T-helper 9 cell (primary cell): ENCODE data around the gene KAZN.

Experiments
- DNase-seq: peaks from one replicate; pipeline ENCODE4 v3.0.0-alpha.2; 2020

KAZN gene

DNA sequence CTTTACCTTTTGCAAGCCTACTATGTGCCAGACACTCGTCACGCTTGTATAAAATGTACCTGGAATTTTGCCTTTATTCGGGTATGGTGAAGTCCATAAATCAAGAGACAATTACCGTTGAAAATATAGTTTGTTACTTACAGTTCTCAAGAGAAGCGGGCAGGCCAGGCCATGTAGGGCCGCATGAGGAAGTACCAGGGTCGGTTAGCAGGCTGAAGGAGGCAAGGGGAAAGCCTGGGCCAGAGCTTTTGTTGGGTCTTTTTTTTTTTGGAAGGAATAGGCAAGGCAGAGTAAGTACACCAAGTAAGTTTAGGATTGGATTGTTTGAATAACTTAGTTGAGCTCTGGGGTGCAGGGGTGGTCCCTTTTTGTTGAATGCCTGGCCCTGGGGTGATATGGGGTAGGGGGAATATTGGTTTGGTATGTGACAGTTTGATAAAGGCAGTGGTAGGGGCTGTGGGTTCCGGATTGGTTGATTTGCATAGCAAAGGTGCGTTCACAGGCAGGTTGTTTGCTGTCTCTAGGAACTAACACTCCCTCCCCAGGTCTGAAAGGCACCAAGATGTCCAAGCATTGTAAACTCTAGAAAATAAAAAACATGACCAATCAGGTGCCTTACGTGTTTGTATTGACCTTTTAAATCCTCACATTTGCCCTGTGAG, 80.7 kb downstream of the KAZN start:
- no peak for DNase-seq

DNA sequence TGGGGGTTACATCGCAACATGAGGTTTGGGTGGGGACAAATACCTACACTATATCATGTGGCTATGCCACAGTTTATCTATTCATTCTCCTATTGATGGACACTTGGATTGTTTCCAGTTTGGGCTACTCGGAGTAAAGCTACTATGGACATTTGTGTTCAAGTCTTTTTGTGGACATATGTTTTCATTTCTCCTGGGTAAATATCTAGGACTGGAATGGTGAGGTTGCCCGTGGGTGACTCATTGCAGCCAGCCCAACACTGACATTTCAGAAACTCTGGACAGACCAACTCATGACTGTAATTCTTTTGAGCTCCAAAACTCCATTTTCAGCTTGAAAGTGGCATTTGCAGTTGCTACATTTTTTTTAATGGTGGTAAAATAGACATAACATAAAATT, 82.7 kb downstream of the KAZN start:
- no peak for DNase-seq

DNA sequence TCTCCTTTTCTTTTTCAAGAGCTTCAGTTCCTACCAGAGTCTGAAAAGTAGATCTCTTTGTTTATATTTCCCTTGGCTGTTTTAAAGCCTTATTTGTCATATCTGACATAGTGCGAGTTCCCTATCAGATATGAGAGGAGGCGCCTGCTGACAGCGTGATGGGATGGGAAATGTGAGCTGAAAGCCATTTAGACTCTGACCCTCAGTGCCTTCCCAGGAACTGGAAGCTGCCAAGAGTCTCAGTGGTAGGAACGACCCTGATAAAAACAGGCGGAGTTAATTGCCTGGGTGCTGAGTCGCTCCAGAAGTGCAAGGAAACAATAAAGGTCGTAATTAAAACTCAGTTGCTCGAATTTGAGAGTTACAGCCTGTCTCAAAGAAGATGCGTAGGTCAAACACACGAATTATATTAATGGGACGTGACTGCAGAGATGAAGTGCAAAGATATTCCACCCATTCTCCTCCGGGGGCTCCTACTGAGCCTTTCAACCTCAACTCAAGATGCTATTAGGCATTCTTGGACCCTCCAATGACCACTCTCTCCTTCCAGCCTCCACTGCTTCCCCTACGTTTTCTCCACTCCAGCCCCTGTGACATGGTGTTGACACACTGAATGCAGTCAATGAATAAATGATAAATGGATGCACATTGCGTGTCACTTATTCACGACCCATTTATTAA, 84.6 kb downstream of the KAZN start:
- DNase-seq = no peak

DNA sequence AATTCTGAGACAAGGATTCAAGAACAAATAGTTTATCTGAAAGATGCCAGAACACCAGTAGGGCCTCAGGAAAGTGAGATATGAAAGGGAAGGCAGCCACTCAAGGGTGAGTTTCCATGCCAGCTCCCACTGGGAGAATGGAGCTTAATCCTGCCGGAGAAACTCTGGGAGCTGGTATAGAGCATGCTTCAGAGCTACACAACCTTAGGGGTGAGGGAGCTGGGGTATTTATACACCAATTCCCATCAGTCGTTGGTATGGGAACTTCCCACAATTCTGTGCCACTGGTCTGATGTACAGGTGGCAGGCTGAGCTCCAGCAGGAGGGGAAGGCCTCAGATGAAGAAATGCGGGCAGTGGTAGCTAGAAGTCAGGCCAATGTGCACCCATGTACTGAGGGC, 86.6 kb downstream of the KAZN start:
- DNase-seq = no peak

DNA sequence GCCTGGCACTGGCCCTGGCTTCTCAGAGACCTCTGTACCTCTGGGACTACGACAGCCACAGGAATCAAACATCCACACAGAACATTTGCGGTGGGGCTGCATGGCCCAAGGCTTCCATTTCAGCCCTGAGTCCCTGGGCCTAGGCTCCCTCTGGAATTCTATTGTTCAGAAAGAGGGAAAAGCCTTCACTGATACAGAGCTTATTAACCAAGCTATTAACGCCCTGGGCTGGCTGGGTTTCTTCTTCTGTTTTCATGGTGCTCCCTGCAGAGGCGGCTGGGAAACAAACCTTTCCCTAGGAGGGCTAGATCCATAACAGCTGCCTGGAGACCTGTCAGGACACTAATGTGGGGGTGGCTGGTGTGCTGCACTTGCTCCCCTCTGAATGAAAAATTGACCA, 88.2 kb downstream of the KAZN start:
- DNase-seq = no peak

DNA sequence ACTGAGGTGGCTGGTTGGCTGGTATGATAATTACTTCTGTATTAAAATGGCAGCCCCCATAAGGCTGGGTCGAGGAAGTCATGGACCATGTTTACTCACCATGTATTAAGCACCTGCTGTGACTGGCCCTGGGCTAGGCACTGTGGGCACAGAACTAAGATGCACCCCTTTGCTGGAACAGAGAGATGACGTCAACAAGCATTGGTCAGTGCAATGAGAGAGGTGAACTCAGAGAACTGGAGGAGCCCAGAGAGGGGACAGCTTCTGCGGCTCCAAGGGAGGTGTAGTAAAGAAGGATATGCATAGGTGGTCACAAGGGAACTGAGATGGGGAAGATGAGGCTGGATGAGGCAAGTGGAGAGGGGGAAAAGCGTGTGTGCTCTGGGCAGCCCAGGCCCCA, 88.7 kb downstream of the KAZN start:
- no peak for DNase-seq

DNA sequence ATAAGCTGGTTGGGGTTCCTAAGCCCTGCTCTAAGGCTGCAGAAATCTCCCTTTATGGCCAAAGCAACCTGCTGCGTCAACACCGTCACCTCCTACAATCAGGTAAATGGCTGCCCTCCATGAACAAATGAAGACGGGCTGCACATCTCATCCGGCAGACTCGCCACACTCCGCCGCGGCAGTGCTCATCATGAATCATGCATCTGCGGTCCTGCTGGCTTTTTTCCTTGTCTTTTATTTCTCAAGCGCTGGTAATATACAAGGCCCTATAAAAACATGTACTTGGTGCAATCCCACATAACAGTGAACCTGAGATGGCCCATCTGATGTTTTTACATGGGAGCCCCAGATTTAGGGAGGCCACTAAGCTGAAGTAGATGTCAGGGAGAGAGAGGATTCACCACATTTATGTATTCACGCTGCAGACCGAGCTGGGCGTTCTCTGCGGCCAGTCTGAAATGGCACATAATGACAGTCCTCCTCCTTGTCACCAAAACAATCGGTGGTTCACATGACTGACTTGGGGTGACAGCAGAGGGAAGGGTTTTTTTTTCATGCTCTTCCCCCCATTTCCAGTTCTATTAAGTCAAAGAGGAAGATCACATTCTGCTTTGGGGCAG, 91.6 kb downstream of the KAZN start:
- no peak for DNase-seq

DNA sequence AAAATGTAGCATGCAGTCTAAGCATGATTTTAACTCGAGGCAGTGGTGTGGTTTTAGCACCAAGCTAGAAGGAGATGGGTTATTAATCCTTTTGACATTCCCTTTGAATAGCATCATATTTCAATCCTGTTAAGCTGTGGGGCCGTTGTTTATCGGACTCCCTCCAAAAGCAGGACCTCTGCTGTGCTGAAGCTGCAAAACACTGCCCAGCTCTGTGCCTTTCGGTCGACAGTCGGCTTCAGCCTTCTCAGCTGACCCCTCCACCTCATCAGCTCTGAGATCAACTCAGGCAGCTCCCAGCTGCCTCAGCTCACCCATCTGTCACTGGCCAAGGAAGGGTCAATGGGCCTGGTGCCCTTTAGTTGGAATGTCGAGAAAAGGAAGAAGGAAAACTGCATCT, 95.5 kb downstream of the KAZN start:
- no peak for DNase-seq

DNA sequence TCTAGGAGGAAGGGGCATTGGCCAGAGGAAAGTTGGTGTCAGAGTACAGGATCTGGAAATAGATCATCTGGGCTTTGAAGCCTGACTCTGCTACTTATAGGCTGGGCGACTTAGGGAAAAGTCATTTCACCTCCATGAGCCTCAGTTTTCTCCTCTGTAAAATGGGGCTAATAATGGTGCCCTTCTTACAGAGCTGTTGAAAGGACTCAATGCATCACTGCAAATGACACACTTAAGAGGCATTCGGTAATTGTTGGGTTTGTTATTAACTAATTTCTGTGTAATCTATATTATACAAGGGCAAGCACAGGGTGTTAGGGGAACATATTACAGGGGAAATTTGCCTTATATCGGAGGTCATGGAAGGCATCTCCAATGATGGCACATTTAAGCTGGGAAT, 96.1 kb downstream of the KAZN start:
- DNase-seq = no peak

DNA sequence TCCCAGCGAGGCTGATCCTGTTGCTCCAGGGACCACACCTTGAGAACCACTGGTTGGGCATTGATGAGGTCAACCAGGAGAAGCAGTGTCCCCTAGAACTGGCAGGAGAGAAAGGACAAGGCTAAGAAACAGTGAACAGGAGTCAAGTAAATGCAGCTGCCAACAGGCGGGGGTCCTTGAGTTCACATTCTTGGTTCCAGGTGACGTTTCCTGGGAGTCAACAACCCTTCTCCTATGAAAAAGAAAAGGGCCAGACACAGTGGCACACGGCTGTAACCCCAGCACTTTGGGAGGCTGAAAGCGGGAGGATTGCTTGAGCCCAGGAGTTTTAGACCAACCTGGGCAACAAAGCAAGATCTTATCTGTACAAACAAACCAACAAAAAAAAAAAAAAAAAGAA, 98.3 kb downstream of the KAZN start:
- DNase-seq = no peak

DNA sequence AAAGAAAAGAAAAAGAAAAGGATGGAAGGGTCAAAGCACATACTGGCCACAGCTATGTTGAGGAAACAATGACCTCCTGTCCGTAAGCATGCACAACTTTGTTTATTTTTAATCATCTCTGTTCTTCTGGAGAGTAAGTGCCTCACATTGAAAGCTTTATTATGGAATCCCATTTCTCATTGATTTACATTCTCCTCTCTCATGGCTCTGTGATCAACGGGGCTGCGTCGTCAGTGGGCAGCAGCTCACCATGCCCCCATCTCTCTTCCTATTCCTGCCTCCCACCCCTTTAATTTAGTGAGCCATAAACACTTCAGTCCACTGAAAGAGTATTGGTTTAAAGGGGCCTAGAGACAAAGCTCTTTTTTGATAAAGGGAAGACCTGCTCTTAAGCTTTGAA, 98.9 kb downstream of the KAZN start:
- DNase-seq = no peak

DNA sequence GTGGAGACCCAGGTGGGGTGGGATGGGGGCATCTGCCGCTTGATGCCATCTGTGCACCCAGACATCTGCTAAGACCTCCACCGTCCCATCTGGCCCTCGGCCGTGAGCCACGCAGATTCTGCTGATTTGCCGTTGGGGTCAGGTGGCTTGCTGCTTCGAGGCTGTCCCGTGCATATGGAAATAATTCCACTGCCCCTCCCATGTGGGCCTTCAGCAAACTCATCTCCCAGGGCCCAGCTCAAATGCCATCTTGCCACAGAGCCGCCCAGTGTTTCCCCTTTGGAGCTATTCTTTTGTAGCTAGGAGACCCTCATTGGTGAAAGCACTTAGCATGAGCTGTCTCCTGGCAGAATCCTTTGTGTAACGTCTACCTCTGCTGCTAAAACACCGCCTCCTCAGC, 99.8 kb downstream of the KAZN start:
- no peak for DNase-seq

DNA sequence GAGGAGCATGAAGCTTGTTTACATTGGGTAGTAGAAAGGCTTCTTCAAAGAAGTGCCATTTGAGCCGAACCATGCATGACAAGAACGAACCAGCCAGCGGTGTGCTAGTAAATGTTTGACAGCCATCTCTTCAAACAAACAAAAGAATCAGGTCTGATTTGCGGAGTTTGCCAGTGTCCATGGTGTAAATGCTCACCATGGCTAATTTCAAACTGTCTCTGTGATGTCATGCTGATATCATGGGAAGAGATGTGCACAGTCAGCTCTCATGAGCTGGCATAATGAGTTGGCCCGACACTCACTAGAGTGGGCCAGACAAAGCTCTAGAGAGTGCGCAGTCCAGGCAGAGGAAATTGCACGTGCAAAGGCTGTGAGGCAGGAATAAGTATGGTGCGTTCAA, 101.1 kb downstream of the KAZN start:
- DNase-seq = no peak

DNA sequence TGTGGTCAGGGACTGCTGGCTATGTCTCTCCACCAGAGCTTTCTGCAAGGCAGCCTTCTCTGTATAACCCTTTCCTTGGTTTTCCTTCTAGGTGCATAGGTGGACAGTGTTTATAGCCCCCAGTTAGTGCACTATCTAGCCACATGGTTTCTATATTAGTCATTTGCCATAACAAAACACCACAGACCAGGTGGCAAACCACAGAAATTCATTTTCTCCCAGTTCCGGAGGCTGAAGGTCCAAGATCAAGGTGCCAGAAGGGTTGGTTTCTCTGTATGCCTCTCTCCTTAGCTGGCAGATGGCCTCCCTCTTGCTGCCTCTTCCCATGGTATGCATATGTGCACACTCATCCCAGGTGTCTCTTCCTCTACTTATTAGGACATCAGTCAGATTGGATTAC, 106.4 kb downstream of the KAZN start:
- no peak for DNase-seq

DNA sequence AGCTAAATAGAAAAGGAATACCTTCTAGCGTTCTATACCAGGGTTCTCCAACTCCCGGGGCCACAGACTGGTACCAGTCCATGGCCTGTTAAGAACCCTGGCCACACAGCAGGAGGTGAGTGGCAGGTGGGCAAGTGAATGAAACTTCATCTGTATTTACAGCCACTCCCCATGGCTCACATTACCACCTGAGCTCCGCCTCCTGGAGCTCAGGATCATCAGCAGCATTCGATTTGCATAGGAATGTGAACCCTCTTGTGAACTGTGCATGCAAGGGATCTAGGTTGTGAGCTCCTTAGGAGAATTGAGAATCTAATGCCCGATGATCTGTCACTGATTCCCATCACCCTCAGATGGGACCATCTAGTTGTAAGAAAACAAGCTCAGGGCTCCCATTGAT, 107.3 kb downstream of the KAZN start:
- no peak for DNase-seq

DNA sequence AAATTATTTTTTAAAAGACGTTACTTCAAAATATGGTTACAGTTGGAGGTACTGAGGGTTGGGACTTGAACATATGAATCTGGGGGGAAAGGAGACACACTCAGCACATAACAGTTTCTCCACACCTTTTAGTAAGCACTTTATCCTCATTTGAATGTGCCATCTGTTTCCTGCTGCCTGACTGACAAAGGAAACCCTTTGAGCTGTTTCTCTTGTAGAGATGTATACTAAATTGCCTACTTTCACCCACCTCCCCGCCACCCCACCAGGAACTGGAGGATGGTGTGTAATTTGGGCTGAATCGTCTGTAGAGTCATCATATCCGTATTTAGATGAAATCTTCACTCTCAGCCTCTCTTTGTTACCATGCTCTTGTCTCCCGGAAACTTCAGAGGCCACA, 108.1 kb downstream of the KAZN start:
- DNase-seq = no peak

DNA sequence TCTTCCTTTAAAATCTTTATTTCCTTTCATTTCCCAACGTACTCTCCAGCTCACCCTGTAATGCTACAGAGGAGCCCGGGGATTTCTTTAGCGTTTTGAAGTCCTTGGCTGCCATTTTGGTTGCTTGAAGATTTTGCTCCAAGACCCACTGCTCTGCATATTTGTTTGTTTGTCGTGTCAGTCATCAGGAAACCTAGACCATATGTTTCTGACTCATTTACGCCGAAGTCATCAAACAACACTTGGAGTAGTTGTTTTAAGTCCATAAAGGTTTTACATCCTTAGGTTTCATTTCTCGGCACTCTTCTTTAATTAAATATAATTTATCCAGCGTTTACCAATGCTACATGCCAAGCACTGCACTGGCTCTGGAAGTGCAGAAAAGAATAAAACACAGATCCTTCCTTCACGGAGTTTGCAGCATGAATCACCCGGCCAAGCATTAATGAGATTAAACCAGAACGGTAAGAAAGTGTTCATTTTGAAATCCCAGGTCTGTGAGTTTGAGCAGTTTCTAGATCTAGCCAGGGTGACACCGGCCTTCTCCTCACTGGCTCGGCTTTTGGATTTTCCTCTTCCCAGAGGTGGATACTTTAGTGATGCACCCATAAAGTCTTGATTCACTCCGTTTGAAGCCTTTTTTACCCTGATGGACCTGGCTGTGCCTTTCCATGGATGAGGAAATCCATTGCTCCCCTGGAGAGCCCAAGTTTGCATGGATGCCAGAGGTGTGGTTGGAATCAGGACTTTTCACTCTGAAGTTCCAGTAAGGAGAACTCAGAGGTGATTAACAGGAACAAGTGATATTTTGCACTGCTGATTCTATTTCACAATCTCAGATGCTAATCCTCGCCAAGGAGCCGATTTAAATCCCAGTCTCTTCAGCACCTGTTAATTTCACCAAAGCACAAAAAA, 109.3 kb downstream of the KAZN start:
- no peak for DNase-seq

DNA sequence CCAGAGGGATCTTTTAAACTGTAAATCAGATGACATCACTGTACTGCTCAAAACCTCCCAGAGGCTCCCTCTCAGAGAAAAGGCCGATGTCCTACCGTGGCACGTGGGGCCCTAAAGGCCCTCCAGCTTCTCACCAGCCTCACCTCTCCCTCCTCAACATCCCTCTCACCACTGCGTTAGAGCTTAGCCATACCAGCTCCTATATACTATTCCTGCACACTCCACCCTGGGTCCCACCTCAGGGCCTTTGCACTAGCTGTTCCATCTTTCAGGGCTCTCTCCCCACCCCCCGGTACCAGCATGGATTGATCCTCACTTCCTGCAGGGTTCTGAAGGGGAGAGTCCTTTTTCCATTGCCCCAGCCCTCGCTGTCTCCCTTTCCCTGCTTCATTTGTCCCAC, 111.8 kb downstream of the KAZN start:
- DNase-seq = no peak

DNA sequence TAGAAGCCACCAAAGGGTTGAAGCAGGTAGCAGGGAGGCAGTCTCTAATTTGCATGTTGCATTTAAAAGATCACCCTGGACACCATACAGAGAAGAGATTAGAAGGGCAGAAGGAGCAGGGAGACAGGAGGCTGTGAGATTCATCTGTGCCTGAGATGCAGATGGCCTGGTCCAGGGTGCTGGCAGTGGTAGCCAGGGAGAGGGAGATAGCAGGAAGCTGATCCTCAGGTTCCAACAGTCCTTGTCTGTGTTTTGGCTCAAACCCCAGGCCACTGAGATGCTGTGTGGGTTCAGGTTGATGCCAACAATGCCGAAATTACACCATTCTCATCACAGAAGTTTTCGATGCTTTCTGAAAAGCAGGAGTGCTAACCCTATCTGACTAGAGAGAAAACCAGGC, 113.7 kb downstream of the KAZN start:
- DNase-seq = no peak

DNA sequence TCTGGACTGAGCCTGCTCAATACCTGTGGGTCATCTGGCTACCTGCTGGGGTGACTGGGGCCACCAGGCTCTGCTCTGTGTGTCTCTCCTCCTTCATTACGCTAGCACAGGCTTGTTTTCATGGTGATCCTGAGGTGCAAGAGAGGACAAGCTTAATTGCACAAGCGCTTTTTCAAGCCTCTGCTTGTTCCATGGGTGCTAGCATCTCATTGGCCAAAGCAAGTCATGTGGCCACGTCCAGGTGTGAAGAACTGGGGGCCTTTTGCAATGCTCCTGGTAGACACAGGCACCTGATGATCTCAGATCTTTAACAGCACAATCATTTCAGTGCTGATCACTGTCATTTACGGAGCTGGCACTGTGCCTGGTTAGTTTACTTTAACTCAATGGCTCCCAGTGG, 114.6 kb downstream of the KAZN start:
- no peak for DNase-seq

DNA sequence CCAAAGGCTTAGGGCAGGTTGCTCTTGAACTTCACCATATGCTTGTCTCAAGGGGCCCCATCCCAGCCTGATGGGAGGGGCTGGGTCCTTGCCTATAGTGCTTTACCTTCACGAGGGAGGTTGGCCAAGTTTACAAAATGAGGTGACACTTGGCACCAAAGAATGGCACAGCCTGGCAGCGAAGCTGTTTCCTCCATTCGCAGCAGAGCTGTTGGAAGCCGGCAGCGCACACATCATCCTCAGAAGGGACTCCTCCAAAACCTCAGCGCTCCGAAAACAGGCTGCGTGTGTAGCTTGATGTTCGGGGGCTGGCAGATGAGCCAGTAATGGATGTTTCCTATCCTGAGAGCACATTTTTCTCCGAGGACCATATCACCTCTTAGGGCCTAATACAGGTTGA, 116.8 kb downstream of the KAZN start:
- no peak for DNase-seq

DNA sequence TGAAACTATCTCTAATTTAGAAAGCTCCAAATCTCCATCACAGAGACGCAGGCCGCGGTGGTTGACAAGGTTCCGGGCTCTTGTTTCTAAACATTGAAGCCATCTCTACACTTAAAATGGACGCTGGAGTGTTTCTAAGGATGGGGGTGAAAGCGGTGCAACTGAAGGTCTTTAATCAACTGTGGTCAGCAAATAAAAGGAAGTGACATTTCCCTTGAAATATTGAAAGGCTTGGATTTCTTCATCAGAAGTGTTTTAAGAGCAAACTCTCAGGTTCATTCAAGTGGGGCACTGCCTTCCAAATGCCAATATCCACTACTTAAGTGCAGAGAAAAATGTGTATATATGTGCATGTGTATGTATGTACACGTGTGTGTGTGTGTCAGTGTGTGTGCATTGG, 117.3 kb downstream of the KAZN start:
- DNase-seq = no peak

DNA sequence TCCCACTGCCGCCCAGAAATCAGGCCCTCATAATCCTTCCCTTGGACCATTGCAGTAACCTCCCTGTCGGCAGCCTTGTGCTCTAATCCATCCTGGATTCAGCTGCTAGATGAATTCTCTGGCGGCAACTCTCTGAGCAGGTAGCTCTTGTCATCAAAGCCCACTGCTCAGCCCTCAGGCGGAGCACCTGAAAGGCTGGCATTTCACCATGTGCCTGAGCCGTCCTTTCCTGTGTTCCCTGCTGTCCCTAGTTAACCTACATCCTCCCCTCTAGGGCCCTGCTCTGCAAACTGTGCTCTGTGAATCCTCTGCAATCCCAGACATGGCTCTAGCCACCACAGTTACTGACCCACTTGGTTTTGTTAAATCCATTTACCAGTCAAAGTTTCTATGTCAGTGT, 118.0 kb downstream of the KAZN start:
- DNase-seq = no peak

DNA sequence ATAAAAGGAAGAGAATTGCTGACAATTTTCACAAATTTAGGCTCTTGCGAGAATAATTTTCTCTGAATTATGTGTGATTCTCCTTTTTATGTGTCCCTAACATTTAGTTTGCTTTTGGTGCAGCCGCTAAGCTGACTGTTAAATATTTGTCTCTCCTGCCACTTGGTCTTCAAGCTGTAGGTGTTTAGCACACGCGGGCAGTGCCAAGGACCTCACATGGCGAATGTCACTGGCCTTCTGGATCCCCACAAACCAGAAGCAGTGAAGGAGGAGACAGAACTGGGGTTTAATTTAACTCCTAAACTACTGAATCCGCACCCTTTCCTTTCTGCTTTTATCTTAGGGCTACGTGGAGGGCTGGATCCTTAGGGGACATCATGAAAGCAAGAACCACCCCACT, 120.0 kb downstream of the KAZN start:
- DNase-seq = no peak
